Omental fat pad (tissue), 4 donors: ENCODE measurements around the gene SEPTIN3. TPM values are rescaled to one million over a fixed set of nuclear protein-coding genes. Genes with fewer than 3 reads are reported as not detected.

ENCODE experiments used
- ATAC-seq: fragments of 150-250 bp; one replicate; pipeline ENCODE4 v1.9.1; 2016; ENCODE audit warnings: mild to moderate bottlenecking, moderate library complexity; ENCODE audit not compliant: low FRiP score
- DNase-seq: peaks from one replicate; pipeline ENCODE4 v3.0.0-alpha.2; 2019; ENCODE audit warnings: low spot score
- total RNA-seq, 4 donors: library from RNA; depleted of rRNA; stranded (reverse); fragments of >200 nt; gene quantifications; one replicate each; pipeline ENCODE4 v1.1.0, GENCODE V29; 2016
- TF ChIP-seq, protein P1 (sequence below), 3 donors: fragments of 450-650 bp; IDR thresholded peaks; one replicate each; pipeline ENCODE4 v1.5.1; 2016 to 2017; ENCODE audit warnings: antibody characterized with exemption in 3 of 3, mild to moderate bottlenecking in 3 of 3, moderate library complexity in 2 of 3

The SEPTIN3 gene
- total RNA-seq, 4 donors from 2014 or later, result 0.13 to 0.72 (median 0.37) TPM; not detected in 1

DNA sequence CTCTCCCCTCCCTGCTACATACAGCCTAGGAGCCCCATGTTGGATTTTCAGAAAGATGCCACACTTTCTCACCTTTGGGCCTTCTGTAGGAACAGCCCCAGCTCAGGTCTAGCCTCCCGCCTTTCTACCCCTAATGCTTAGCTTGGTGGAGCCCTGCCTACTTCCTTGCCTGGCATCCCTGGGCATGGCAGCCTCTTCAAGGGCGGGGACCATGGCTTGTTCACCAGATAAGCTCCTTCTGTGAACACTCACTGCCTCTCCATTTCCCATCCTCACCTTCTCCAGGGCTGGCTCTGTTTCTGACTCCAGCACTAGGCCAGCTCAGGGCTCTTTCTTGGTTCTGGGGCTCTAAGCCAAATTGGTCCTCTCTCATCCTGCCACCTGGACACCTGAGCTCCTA, 1.4 kb downstream of the SEPTIN3 start:
- ATAC-seq, result no peak
- TF ChIP-seq, protein P1, sequence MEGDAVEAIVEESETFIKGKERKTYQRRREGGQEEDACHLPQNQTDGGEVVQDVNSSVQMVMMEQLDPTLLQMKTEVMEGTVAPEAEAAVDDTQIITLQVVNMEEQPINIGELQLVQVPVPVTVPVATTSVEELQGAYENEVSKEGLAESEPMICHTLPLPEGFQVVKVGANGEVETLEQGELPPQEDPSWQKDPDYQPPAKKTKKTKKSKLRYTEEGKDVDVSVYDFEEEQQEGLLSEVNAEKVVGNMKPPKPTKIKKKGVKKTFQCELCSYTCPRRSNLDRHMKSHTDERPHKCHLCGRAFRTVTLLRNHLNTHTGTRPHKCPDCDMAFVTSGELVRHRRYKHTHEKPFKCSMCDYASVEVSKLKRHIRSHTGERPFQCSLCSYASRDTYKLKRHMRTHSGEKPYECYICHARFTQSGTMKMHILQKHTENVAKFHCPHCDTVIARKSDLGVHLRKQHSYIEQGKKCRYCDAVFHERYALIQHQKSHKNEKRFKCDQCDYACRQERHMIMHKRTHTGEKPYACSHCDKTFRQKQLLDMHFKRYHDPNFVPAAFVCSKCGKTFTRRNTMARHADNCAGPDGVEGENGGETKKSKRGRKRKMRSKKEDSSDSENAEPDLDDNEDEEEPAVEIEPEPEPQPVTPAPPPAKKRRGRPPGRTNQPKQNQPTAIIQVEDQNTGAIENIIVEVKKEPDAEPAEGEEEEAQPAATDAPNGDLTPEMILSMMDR (IDR thresholded peaks at IDR 0.05), result no peak

DNA sequence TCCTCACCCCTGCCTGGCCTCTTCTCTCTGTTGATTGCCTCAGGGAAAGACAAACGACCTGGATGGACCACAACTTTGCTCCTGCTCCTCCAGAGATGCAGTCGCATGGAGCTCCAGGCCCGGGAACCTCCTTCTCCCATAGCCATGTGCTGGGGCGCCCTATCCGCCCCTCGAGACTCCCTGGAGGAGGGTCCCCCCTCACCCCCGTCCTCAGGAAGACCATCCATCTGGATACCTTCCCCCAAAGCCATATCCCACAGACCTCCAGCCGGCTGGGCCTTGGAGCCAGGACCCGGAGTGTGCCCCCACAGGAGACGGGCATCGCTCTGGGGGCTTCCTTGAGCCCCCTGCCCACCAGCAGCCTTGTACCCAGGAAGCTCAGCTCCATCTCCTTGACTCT, 2.2 kb downstream of the SEPTIN3 start:
- ATAC-seq (no peak), DNase-seq (no peak)
- TF ChIP-seq, protein P1 (IDR thresholded peaks at IDR 0.05), result no peak

More for the DNA sequence above, 1.4 kb downstream of the SEPTIN3 start:
- no peak for DNase-seq

DNA sequence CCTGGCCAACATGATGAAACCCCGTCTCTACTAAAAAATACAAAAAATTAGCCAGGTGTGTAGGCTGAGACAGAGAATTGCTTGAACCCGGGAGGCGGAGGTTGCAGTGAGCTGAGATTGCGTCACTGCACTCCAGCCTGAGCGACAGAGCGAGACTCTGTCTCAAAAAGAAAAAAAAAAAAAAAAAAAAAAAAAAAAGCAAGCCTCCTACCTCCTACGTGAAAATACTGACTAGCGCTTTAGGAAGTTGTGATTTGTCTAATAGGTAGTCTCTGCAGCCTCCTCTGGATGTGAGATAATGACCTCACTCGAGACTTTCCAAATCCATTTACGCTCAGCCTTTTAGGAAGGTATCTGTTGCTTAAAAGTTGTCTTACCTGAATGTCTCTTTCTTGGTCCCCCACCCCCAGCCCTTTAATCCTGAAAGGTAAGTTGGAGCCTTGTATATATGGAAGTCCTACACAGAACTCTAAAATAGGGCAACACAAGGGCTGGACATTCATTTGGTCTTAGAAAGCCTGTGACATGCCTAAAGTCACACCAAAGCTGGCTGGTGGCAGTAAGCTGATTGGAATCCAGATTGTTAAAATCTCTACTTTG, 5.5 kb downstream of the SEPTIN3 start:
- no peak for ATAC-seq
- DNase-seq, result no peak
- TF ChIP-seq, protein P1 (IDR thresholded peaks at IDR 0.05), result no peak

DNA sequence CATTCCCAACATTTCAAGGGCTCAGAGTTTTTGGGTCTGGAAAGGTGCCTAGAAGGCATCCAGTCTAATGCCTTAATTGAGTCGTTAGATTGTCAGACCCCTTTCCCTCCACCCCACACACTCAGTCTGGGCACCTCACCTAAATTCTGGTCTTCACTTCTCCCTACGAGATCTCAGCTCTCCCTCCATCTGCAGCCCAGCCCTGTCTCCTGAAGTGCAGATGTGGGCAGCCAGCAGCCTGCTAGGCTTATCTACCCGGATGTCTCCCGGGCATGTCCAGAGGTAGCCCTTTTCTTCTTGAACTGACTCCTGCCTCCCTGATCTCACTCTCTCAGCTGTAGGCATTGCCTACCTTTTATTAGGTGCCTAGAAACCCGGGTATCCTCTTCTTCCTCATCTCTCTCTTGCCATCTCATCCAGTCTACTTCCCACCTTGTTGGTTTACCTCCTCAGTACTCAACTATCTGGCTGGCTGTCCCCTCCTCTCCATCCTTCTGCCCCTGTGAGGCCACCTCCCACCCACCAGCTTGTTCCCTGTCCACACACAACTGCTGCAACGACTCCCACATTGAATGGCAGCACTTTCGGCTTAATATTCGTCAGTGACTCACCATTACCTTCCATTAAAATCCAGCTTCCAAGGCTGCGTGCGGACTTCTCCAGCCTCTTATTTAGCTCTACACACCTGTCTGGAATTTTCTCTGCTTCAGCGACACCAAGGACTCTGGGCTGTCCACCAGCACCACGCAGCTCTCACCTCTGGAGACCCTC, 6.2 kb downstream of the SEPTIN3 start:
- ATAC-seq (no peak), DNase-seq (no peak)
- TF ChIP-seq, protein P1 (IDR thresholded peaks at IDR 0.05), result no peak

DNA sequence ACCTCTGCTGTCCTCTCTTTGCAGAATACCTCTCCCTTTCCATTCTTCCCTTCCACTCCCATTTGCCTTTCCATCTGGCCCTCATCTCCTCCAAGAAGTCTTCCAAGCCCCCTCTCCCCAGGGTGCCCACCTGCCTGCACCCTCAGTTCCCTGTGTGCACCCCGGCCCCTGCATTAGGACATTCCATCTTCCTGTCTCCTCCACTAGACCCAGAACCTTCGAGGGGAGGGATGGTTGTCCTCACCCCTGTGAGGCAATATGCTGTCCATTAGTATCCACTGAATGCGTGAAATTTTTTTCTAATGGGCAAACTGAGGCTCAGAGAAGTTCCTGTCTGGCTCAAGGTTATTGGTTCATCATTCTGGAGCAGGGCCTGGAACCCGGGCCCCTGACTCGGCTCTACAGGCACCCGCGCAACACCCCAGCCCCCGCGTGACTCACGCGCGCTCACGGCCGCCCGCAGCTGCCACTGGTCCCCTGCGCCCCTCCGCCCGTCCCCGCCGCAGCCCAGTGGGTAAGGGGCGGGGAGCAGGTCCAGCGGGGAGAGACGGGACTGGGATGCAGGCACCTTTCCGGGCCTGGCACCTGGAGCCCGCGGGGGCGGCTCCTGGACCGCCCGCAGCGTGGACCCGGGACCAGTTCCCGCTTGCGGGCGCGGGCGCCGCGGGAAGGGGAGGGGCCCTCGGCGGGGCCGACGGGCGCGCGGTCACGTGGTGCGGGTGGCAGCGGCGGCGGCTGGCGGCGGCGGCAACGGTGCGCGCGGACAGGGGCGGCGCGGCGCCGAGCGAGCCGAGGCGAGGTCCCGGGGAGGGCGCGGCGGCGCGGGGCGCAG, 7.0 kb downstream of the SEPTIN3 start:
- TF ChIP-seq, protein P1 (IDR thresholded peaks at IDR 0.05), result no peak
- no peak for DNase-seq
- peak; percentile 58 for ATAC-seq

DNA sequence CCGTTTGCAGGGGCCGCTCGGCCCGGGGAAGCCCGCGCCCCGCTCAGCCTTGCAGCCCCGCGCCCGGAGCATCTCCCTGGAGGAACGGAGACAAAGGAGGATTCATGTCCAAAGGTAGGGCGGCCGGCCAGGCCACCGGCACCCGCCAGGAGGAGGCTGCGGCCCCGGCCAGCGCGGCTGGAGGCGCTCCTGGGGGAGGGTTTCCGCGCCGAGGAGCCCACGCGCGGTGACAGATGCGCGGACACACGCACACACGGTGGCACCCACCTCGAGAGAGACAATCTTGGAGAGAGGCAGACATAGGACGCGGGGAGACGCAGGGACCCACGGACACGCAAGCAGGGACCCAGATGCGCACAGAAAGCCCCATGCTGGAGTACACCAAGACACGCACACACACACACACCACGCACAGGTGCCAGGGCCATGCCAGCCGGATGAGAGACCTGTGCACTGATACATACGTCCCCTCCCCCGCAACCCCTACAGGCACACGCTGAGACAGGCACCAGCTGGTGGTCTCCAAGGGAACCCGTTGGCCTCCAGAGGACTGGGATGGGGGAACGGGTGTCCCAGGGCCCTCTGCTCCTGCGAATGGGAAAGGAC, 7.8 kb downstream of the SEPTIN3 start:
- DNase-seq (no peak), ATAC-seq (peak; percentile 28)
- TF ChIP-seq, protein P1 (IDR thresholded peaks at IDR 0.05), result no peak
